K562 (cell line): ENCODE results near the gene REEP6. TPM values are rescaled to one million over a fixed set of nuclear protein-coding genes. Genes with fewer than 3 reads are reported as not detected.

ENCODE experiments used
- CBX1 ChIP-seq: sonication (generic); IDR thresholded peaks from 2 replicates; pipeline ENCODE4 v1.6.1; 2016; ENCODE audit warnings: antibody characterized with exemption, low read depth, mild to moderate bottlenecking
- EWSR1 ChIP-seq: fragments of 450-650 bp; IDR thresholded peaks from 2 replicates; pipeline ENCODE4 v1.6.1; 2018; ENCODE audit warnings: borderline replicate concordance, mild to moderate bottlenecking, low read depth, moderate library complexity; ENCODE audit not compliant: partially characterized antibody
- HMG20A ChIP-seq: fragments of 450-650 bp; formaldehyde crosslinking; conservative IDR thresholded peaks from 2 replicates; pipeline ENCODE4 v1.4.0; 2020; ENCODE audit warnings: mild to moderate bottlenecking, mixed read lengths
- MAFG ChIP-seq: fragments of 450-650 bp; conservative IDR thresholded peaks from 2 replicates; pipeline ENCODE4 v1.6.1; 2016; ENCODE audit warnings: missing genetic modification characterization, missing compliant biosample characterization
- MTA2 ChIP-seq: fragments of 450-650 bp; IDR thresholded peaks from 2 replicates; pipeline ENCODE4 v1.6.1; 2016; ENCODE audit warnings: low read depth
- POLR2H ChIP-seq: IDR thresholded peaks from 2 replicates; pipeline ENCODE4 v1.6.1; 2016; ENCODE audit warnings: missing genetic modification characterization, low read depth, mild to moderate bottlenecking, control low read depth, missing compliant biosample characterization, moderate library complexity
- RBM22 ChIP-seq: fragments of 200-400 bp; formaldehyde crosslinking; IDR thresholded peaks from 2 replicates; pipeline ENCODE4 v1.6.1; 2018; ENCODE audit warnings: low read length, low read depth; ENCODE audit not compliant: poor library complexity, severe bottlenecking
- RFX5 ChIP-seq: IDR thresholded peaks from 2 replicates; pipeline ENCODE4 v1.6.1; 2011; ENCODE audit warnings: low read depth, mild to moderate bottlenecking, improper control_type of control experiment, low read length
- SLC30A9 ChIP-seq: fragments of 250-450 bp; sonication (Bioruptor Pico); IDR thresholded peaks from 2 replicates; pipeline ENCODE4 v1.8.0; 2022; ENCODE audit warnings: mild to moderate bottlenecking, moderate library complexity
- SMAD4 ChIP-seq: fragments of 250-450 bp; sonication (Bioruptor Pico); conservative IDR thresholded peaks from 2 replicates; pipeline ENCODE4 v1.8.0; 2021; ENCODE audit warnings: inconsistent platforms, mild to moderate bottlenecking, moderate library complexity
- TSHZ1 ChIP-seq: fragments of 250-450 bp; sonication (Bioruptor Pico); IDR thresholded peaks from 2 replicates; pipeline ENCODE4 v1.4.0; 2020; ENCODE audit warnings: mild to moderate bottlenecking, moderate library complexity
- ZC3H11A ChIP-seq: IDR thresholded peaks from 2 replicates; pipeline ENCODE4 v1.6.1; 2012; ENCODE audit warnings: low read depth, low read length, improper control_type of control experiment
- ZNF174 ChIP-seq: fragments of 250-450 bp; sonication (Bioruptor Pico); IDR thresholded peaks from 2 replicates; pipeline ENCODE4 v1.4.0; 2020; ENCODE audit warnings: mild to moderate bottlenecking
- ZNF77 ChIP-seq: fragments of 250-450 bp; sonication (Bioruptor Pico); IDR thresholded peaks from 2 replicates; pipeline ENCODE4 v1.5.0; 2020
- polyA plus RNA-seq, 8 experiments: library from polyadenylated mRNA; depleted of rRNA in 4 of 8; stranded (reverse) in 5 of 8; unstranded in 3 of 8; fragments of >200 nt; fragmentation: Nextera tagmentation in 2 of 8; fragmentation: Illumina TruSeq in 1 of 8; extraction: Ambion mirVana in 2 of 8; extraction: Trizol in 1 of 8; gene quantifications; 2 replicates each; pipeline versions ENCODE4 v1.2.1 to v1.2.3, GENCODE V29; 2011 to 2014; ENCODE audit warnings: inconsistent platforms in 1 of 8, missing spikeins in 1 of 8
- total RNA-seq, 7 experiments: library from RNA; depleted of rRNA in 6 of 7; stranded (reverse); fragments of >200 nt in 6 of 7; fragmentation: Illumina TruSeq in 2 of 7; extraction: Trizol in 2 of 7; gene quantifications; 2 replicates each; pipeline versions ENCODE4 v1.2.1 to v1.2.3, GENCODE V29; 2011 to 2021; ENCODE audit warnings: low replicate concordance in 1 of 7
- TF ChIP-seq, protein P1 (sequence below): conservative IDR thresholded peaks from 2 replicates; pipeline ENCODE4 v1.6.1; 2011; ENCODE audit warnings: low read depth, mild to moderate bottlenecking, low read length; ENCODE audit not compliant: control insufficient read depth
- TF ChIP-seq, protein P2 (sequence below): fragments of 250-450 bp; sonication (Bioruptor Pico); IDR thresholded peaks from 2 replicates; pipeline ENCODE4 v1.8.0; 2022; ENCODE audit warnings: moderate library complexity, mild to moderate bottlenecking, inconsistent platforms
- TF ChIP-seq, protein P3 (sequence below): fragments of 250-450 bp; sonication (Bioruptor Pico); IDR thresholded peaks from 2 replicates; pipeline ENCODE4 v1.8.0; 2021; ENCODE audit warnings: moderate library complexity, mild to moderate bottlenecking, inconsistent platforms
- TF ChIP-seq, protein P4 (sequence below): fragments of 250-450 bp; sonication (Bioruptor Pico); IDR thresholded peaks from 2 replicates; pipeline ENCODE4 v1.8.0; 2022; ENCODE audit warnings: inconsistent platforms

The REEP6 gene
- total and polyA plus RNA-seq, 9 of the 15 experiments (the other 6 are each of a cell fraction or from before 2014, with no cell fraction given) = 1.2 to 64.2 (median 12.7) TPM

- TF ChIP-seq, protein P1, sequence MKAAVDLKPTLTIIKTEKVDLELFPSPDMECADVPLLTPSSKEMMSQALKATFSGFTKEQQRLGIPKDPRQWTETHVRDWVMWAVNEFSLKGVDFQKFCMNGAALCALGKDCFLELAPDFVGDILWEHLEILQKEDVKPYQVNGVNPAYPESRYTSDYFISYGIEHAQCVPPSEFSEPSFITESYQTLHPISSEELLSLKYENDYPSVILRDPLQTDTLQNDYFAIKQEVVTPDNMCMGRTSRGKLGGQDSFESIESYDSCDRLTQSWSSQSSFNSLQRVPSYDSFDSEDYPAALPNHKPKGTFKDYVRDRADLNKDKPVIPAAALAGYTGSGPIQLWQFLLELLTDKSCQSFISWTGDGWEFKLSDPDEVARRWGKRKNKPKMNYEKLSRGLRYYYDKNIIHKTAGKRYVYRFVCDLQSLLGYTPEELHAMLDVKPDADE = peak; percentile 58; the same call in 1 of the 2 replicates
- TF ChIP-seq MAFG (no peak), ZC3H11A (no peak), RFX5 (no peak), SLC30A9 (no peak), SMAD4 (CRISPR knock-in tag) (peak; percentile 85), TSHZ1 (CRISPR knock-in tag) (no peak), EWSR1 (no peak), POLR2H (tag) (no peak), ZNF77 (CRISPR knock-in tag) (no peak), HMG20A (no peak), ZNF174 (CRISPR knock-in tag) (no peak), MTA2 (no peak), RBM22 (no peak), CBX1 (peak; percentile 98)
- TF ChIP-seq, protein P2, sequence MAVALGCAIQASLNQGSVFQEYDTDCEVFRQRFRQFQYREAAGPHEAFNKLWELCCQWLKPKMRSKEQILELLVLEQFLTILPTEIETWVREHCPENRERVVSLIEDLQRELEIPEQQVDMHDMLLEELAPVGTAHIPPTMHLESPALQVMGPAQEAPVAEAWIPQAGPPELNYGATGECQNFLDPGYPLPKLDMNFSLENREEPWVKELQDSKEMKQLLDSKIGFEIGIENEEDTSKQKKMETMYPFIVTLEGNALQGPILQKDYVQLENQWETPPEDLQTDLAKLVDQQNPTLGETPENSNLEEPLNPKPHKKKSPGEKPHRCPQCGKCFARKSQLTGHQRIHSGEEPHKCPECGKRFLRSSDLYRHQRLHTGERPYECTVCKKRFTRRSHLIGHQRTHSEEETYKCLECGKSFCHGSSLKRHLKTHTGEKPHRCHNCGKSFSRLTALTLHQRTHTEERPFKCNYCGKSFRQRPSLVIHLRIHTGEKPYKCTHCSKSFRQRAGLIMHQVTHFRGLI (CRISPR knock-in tag) = no peak
- TF ChIP-seq, protein P3, sequence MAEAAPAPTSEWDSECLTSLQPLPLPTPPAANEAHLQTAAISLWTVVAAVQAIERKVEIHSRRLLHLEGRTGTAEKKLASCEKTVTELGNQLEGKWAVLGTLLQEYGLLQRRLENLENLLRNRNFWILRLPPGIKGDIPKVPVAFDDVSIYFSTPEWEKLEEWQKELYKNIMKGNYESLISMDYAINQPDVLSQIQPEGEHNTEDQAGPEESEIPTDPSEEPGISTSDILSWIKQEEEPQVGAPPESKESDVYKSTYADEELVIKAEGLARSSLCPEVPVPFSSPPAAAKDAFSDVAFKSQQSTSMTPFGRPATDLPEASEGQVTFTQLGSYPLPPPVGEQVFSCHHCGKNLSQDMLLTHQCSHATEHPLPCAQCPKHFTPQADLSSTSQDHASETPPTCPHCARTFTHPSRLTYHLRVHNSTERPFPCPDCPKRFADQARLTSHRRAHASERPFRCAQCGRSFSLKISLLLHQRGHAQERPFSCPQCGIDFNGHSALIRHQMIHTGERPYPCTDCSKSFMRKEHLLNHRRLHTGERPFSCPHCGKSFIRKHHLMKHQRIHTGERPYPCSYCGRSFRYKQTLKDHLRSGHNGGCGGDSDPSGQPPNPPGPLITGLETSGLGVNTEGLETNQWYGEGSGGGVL (CRISPR knock-in tag) = no peak
- TF ChIP-seq, protein P4, sequence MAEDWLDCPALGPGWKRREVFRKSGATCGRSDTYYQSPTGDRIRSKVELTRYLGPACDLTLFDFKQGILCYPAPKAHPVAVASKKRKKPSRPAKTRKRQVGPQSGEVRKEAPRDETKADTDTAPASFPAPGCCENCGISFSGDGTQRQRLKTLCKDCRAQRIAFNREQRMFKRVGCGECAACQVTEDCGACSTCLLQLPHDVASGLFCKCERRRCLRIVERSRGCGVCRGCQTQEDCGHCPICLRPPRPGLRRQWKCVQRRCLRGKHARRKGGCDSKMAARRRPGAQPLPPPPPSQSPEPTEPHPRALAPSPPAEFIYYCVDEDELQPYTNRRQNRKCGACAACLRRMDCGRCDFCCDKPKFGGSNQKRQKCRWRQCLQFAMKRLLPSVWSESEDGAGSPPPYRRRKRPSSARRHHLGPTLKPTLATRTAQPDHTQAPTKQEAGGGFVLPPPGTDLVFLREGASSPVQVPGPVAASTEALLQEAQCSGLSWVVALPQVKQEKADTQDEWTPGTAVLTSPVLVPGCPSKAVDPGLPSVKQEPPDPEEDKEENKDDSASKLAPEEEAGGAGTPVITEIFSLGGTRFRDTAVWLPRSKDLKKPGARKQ (CRISPR knock-in tag) = no peak
These were observed 21.9 kb downstream of the REEP6 start, which contains the start of gene ADAMTSL5 (continued) for GRCh38 chr19:1512671-1513498.
